Measurements from ENCODE around the gene ACTR2.
"Not testable (repeated sequence)": the region's sequence is repeated elsewhere in the genome, so short reads cannot be mapped to it uniquely, and the experiment has no call there.

Gene ACTR2

GRCh38 chr2:65227456-65228262 lies at the start of gene ACTR2:
Gene ACTR2 (plus strand): TSS chr2:65227831. CDS start chr2:65227910, 79 bp downstream.
- peak; percentile 97 for DNase-seq

GRCh38 chr2:65182570-65182969 lies 45.1 kb upstream of the ACTR2 start:
- DNase-seq = no peak

GRCh38 chr2:65183406-65183805 lies 44.2 kb upstream of the ACTR2 start:
- not testable (repeated sequence) for DNase-seq

- DNase-seq = no peak
Measured at GRCh38 chr2:65185012-65185411, 42.6 kb upstream of the ACTR2 start.

- DNase-seq = no peak
Measured at GRCh38 chr2:65186093-65186868, 41.4 kb upstream of the ACTR2 start.

GRCh38 chr2:65186872-65187851 lies 40.5 kb upstream of the ACTR2 start:
- peak; percentile 63 for DNase-seq

- no peak for DNase-seq
Measured at GRCh38 chr2:65193446-65193845, 34.2 kb upstream of the ACTR2 start.

- peak; percentile 11 for DNase-seq
Measured at GRCh38 chr2:65198737-65199136, 28.9 kb upstream of the ACTR2 start.

GRCh38 chr2:65199166-65199565 lies 28.5 kb upstream of the ACTR2 start:
- no peak for DNase-seq

- DNase-seq = peak; percentile 39
Measured at GRCh38 chr2:65199891-65200290, 27.7 kb upstream of the ACTR2 start.

- peak; percentile 14 for DNase-seq
Measured at GRCh38 chr2:65204461-65205210, 23.0 kb upstream of the ACTR2 start.

- DNase-seq = no peak
Measured at GRCh38 chr2:65212115-65212514, 15.5 kb upstream of the ACTR2 start.

GRCh38 chr2:65212619-65213018 lies 15.0 kb upstream of the ACTR2 start:
- DNase-seq = no peak

GRCh38 chr2:65213035-65213434 lies 14.6 kb upstream of the ACTR2 start:
- DNase-seq = no peak

GRCh38 chr2:65214361-65214760 lies 13.3 kb upstream of the ACTR2 start:
- DNase-seq = no peak

GRCh38 chr2:65214843-65215242 lies 12.8 kb upstream of the ACTR2 start:
- no peak for DNase-seq

GRCh38 chr2:65215946-65216345 lies 11.7 kb upstream of the ACTR2 start:
- DNase-seq = no peak

GRCh38 chr2:65220432-65221131 lies 7.0 kb upstream of the ACTR2 start:
- no peak for DNase-seq

- not testable (repeated sequence) for DNase-seq
Measured at GRCh38 chr2:65221275-65221674, 6.4 kb upstream of the ACTR2 start.

- peak; percentile 13 for DNase-seq
Measured at GRCh38 chr2:65227020-65227455, 593 bp upstream of the ACTR2 start.

- no peak for DNase-seq
Measured at GRCh38 chr2:65228263-65228750, 676 bp downstream of the ACTR2 start.
